HG02588 (cell line): ENCODE data around the gene ADAMTSL4.

Experiments
- ATAC-seq: cut with Tn5 transposase; IDR thresholded peaks from one replicate; pipeline ENCODE4 v1.9.1; 2021; ENCODE audit warnings: mild to moderate bottlenecking, moderate library complexity; ENCODE audit not compliant: unreplicated experiment

ADAMTSL4 gene

GRCh38 chr1:150553392-150554085 lies 4.3 kb downstream of the ADAMTSL4 start:
- ATAC-seq, result no peak

DNA sequence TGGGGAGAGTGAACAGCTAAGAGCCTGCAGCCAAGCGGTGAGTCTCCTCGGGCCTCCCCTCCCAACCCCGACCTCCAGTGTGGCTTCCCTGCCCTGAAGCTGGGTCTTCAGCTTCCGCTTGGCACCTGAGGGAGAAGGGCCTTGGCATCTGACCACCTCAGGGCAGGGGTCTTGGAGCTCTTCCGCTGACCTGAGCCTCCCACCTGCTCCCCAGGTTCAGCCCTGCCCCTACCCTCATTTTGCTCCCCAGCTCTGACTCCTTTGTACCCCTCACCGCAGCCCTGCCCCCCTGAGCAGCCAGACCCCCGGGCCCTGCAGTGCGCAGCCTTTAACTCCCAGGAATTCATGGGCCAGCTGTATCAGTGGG lies 4.9 kb downstream of the ADAMTSL4 start:
- no peak for ATAC-seq

DNA sequence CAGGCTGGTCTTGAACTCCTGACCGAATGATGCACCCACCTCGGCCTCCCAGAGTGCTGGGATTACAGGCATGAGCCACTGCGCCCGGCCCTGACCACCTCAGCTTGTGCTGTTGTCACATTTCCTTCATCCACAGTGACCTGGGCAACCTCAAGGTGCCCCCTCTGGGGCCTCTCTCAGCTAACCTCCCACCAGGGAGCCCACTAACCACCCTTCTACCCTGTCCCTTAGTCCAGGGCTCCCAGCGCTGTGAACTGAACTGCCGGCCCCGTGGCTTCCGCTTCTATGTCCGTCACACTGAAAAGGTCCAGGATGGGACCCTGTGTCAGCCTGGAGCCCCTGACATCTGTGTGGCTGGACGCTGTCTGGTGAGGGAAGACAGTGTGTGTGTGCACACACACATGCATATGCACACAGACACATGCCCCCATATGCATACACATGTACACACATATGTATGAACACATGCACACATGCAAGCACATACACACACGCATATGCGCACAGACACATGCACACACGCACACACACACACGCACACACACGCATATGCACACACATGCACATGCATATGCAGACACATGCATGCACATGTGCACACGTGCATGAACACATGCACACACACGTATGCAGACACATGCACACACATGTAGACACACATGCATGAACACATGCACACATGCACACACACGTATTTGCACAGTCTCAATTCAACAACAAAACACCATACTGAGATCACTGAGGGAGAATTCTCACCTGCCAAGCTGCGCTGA lies 6.2 kb downstream of the ADAMTSL4 start:
- ATAC-seq, result no peak

DNA sequence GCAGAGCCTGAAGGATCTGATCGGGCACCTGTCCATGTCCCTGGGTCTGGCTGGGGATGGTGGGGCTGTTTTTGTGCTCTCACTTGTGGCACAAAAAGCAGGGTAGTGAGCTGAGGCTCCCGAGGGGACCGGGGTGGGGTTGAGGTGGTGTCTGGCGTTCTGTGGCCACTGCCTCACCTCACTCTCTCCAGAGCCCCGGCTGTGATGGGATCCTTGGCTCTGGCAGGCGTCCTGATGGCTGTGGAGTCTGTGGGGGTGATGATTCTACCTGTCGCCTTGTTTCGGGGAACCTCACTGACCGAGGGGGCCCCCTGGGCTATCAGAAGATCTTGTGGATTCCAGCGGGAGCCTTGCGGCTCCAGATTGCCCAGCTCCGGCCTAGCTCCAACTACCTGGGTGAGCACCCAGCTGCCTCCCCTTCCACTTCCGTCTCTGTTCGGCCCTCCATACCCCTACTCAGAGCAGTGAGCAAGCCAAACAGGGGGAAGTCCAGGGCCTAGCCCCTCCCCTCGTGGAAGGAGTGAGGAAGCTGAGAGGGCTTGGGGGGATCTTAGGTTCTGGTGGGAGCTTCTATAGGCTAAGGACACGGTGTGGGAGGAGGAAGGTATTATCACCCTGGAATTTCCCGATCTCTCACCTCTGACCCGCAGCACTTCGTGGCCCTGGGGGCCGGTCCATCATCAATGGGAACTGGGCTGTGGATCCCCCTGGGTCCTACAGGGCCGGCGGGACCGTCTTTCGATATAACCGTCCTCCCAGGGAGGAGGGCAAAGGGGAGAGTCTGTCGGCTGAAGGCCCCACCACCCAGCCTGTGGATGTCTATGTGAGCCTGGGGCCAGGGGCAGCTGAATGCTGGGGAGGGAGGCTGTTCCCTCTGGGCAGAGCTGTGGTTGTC lies 7.0 kb downstream of the ADAMTSL4 start:
- ATAC-seq, result no peak

GRCh38 chr1:150557065-150557600 lies 7.9 kb downstream of the ADAMTSL4 start:
- ATAC-seq, result no peak

- ATAC-seq, result no peak
Observed at GRCh38 chr1:150557813-150558212, 8.6 kb downstream of the ADAMTSL4 start.

GRCh38 chr1:150558303-150558704 lies 9.1 kb downstream of the ADAMTSL4 start:
- no peak for ATAC-seq

DNA sequence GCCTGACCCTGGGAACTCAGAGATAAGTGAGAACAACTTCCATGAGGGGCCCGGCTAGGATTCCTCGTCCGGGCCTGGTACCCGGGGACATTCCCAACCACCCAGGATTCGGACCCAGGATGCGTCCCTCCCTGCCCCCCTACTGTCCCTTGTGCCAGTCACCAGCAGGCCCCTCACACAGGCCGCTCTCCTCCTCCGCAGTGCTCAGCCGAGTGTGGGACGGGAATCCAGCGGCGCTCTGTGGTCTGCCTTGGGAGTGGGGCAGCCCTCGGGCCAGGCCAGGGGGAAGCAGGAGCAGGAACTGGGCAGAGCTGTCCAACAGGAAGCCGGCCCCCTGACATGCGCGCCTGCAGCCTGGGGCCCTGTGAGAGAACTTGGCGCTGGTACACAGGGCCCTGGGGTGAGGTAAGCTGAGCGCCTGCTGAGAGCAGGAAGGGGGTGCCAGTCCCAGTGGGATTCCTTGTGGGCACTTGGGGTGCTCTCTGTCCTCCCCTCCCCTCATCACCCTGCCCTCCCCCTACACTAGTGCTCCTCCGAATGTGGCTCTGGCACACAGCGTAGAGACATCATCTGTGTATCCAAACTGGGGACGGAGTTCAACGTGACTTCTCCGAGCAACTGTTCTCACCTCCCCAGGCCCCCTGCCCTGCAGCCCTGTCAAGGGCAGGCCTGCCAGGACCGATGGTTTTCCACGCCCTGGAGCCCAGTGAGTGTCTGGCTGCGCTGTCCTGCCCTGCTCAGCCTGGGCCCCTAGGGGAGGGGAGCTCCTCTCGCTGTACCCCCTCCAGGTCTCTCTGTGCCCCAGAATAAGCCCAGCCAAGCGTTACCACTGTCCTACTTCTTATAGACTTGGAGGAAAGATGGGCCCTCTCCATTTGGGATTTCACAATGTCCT lies 9.8 kb downstream of the ADAMTSL4 start:
- no peak for ATAC-seq

GRCh38 chr1:150559656-150560010 lies 10.4 kb downstream of the ADAMTSL4 start:
- no peak for ATAC-seq

DNA sequence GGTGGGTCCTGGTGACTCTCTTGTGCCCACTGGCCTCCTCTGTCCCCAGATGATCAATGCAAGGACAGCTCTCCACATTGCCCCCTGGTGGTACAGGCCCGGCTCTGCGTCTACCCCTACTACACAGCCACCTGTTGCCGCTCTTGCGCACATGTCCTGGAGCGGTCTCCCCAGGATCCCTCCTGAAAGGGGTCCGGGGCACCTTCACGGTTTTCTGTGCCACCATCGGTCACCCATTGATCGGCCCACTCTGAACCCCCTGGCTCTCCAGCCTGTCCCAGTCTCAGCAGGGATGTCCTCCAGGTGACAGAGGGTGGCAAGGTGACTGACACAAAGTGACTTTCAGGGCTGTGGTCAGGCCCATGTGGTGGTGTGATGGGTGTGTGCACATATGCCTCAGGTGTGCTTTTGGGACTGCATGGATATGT lies 10.8 kb downstream of the ADAMTSL4 start:
- no peak for ATAC-seq

DNA sequence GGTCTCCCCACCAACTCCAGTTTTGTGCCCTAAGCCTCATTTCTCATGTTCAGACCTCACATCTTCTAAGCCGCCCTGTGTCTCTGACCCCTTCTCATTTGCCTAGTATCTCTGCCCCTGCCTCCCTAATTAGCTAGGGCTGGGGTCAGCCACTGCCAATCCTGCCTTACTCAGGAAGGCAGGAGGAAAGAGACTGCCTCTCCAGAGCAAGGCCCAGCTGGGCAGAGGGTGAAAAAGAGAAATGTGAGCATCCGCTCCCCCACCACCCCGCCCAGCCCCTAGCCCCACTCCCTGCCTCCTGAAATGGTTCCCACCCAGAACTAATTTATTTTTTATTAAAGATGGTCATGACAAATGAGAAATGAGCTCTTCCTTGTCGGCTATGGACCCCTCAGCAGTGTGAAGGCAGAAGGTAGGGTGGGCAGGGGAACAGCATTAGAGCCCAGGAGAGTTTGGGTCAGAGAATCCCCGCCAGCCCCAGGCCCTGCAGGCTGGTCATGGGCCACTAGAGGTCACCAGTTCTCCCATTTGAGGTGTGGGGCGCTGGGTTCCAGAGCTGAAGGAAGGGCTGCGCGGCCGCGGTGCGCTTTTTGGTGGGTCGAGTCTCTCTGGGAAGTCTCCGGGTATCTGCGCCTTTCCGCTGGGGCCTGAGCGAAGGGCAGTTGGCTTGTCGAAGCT lies 11.5 kb downstream of the ADAMTSL4 start:
- peak; percentile 23 for ATAC-seq

DNA sequence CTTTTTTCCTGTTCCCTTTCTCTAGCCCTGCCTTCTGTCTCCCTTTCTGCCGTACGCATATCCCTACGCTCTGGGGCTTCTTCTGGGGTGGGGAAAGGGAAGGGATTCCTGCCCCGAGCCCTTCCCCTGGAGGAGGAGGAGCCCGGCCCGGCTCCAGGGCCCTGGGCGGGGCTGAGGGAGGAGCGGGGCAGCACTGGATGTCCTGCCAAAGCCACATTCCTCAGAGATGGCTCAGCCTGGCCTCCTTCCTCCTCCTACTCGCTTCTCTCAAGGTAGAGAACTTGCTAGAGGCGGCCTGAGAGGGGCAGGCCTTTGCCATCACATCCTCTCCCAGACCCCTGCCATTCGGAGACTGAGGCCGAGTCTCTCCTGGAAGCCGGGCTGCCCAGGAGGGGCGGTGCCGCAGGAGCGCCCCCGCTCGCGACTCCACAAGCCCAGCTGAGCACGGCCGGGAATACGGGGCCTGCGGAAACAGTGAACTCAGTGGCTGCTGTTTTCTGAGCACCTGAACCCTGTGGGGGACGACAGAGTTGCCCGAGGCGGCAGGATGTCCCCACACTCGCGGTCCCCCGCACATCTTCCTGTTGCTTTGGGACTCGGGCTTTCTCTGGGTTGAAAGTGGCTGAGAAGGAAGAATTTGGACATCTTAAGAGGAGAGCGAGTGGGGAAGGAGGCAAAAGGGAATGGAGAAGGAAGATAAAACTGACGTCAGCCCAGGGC lies 12.2 kb downstream of the ADAMTSL4 start:
- ATAC-seq, result peak; percentile 14

GRCh38 chr1:150561974-150562445 lies 12.8 kb downstream of the ADAMTSL4 start:
- peak; percentile 41 for ATAC-seq

- ATAC-seq, result peak; percentile 40
Observed at GRCh38 chr1:150562446-150563339, 13.5 kb downstream of the ADAMTSL4 start.

DNA sequence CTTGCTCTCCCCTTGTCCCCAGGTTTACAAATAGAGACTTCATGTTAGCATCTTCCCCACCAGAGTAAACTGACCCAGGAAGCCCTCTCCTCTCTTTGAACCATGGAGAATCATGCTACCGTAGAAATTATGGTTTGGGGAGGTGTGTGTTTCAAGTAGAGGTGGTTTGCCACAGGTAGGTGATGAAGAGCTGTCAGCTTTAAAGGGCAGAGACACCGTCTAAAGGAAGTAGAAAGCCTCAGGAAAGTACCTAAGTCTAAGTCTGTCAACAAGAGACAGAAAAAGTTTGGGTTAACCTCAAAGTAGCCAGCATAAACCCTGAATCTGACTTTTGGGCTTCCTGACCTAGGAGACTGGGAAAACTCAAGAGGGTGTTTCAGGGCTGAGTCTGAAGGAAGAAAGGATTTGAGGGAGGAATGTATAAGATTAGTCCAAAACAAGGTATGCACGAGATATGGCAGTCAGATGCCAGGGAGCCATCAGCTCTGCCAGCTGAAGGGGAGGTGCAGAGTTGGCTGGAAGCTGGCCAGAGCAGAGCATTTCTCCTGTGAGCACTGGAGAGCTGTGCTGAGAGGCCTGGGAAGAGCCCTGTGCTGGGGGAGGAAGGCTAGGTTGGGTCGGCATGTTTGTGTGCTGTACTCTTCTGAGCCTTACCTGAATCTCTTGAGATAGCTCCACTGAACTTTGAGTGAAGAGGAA lies 14.3 kb downstream of the ADAMTSL4 start:
- no peak for ATAC-seq

DNA sequence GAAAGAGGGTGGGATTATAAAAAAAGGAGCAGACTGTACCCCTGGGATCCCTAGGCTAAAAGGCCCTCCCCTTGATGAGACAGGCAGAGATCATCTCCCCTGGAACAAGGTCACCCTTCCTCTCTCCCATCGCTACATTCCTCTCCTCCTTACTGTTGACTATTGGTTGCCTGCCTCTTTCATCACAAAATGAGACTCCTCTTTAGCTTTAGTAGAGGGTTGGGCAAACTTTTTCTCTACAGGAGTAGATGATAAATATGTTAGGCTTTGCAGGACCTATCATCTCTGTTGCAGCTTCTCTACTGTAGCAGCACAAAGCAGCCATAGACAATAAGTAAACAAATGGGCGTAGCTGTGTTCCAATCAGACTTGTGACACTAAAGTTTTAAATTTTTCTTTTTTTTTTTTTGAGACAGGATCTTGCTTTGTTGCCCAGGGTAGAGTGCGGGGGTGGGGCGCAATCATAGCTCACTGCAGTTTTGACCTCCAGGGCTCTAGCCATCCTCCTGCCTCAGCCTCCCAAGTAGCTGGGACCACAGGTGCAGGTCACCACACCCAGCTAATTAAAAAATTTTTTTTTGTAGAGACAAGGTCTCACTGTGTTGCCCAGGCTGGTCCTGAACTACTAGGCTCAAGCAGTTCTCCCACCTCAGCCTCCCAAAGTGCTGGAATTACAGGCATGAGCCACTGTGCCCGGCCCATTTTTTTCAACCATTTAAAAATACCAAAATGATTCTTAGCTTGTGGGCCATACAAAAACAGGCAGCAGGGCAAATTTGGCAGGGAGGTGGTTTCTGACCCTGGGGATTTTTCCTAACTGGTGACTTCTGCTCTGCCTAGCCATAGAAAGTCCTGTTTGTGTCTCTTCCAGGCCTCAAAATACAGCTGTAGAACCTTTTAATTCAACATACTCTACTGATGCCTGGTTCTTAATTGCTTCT lies 15.1 kb downstream of the ADAMTSL4 start:
- no peak for ATAC-seq
